K562 (cell line): ENCODE measurements around the gene PBX2. TPM values are rescaled to one million over a fixed set of nuclear protein-coding genes. Genes with fewer than 3 reads are reported as not detected.
A peak's percentile ranks its signal among the peaks of the same experiment; 100 is the strongest.

Source experiments
- ELF1 ChIP-seq: fragments of 200-800 bp; sonication (Bioruptor generic); IDR thresholded peaks from 2 replicates; pipeline ENCODE4 v1.6.1; 2016; ENCODE audit warnings: missing genetic modification characterization, missing compliant biosample characterization
- GATAD2B ChIP-seq: fragments of 450-650 bp; IDR thresholded peaks from 2 replicates; pipeline ENCODE4 v1.6.1; 2017; ENCODE audit warnings: mild to moderate bottlenecking, borderline replicate concordance
- L3MBTL2 ChIP-seq: fragments of 450-650 bp; IDR thresholded peaks from 2 replicates; pipeline ENCODE4 v1.6.1; 2016; ENCODE audit warnings: mild to moderate bottlenecking, moderate library complexity
- MTA1 ChIP-seq: fragments of 450-650 bp; IDR thresholded peaks from 2 replicates; pipeline ENCODE4 v1.6.1; 2017; ENCODE audit warnings: borderline replicate concordance
- POLR3A ChIP-seq: IDR thresholded peaks from 2 replicates; pipeline ENCODE4 v1.6.1; 2011; ENCODE audit warnings: borderline replicate concordance, mild to moderate bottlenecking, moderate library complexity; ENCODE audit not compliant: insufficient read length, insufficient read depth; ENCODE audit errors: extremely low read depth
- SREBF1 ChIP-seq: fragments of 150-350 bp; IDR thresholded peaks from 2 replicates; pipeline ENCODE4 v1.6.1; 2014; ENCODE audit warnings: antibody characterized with exemption, low read depth, low read length, borderline replicate concordance
- ZNF175 ChIP-seq: fragments of 200-800 bp; sonication (Bioruptor generic); IDR thresholded peaks from 2 replicates; pipeline ENCODE4 v1.6.1; 2016; ENCODE audit warnings: low read depth, mild to moderate bottlenecking, missing genetic modification characterization, missing compliant biosample characterization
- ZNF184 ChIP-seq: sonication (generic); formaldehyde crosslinking; IDR thresholded peaks from 2 replicates; pipeline ENCODE4 v1.5.0; 2020; ENCODE audit warnings: missing genetic modification reagents
- polyA plus RNA-seq, 8 experiments: library from polyadenylated mRNA; depleted of rRNA in 4 of 8; stranded (reverse) in 5 of 8; unstranded in 3 of 8; fragments of >200 nt; fragmentation: Nextera tagmentation in 2 of 8; fragmentation: Illumina TruSeq in 1 of 8; extraction: Ambion mirVana in 2 of 8; extraction: Trizol in 1 of 8; gene quantifications; 2 replicates each; pipeline versions ENCODE4 v1.2.1 to v1.2.3, GENCODE V29; 2011 to 2014; ENCODE audit warnings: inconsistent platforms in 1 of 8, missing spikeins in 1 of 8
- total RNA-seq, 7 experiments: library from RNA; depleted of rRNA in 6 of 7; stranded (reverse); fragments of >200 nt in 6 of 7; fragmentation: Illumina TruSeq in 2 of 7; extraction: Trizol in 2 of 7; gene quantifications; 2 replicates each; pipeline versions ENCODE4 v1.2.1 to v1.2.3, GENCODE V29; 2011 to 2021; ENCODE audit warnings: low replicate concordance in 1 of 7
- TF ChIP-seq, protein P1 (sequence below): fragments of 250-450 bp; sonication (Bioruptor Pico); IDR thresholded peaks from 2 replicates; pipeline ENCODE4 v1.8.0; 2021; ENCODE audit warnings: moderate library complexity, mild to moderate bottlenecking, inconsistent platforms
- TF ChIP-seq, protein P2 (sequence below): fragments of 250-450 bp; sonication (Bioruptor Pico); IDR thresholded peaks from 2 replicates; pipeline ENCODE4 v1.5.0; 2022; ENCODE audit warnings: mild to moderate bottlenecking
- TF ChIP-seq, protein P3 (sequence below): fragments of 250-450 bp; sonication (Bioruptor Pico); IDR thresholded peaks from 2 replicates; pipeline ENCODE4 v1.9.0; 2021; ENCODE audit warnings: mild to moderate bottlenecking
- TF ChIP-seq, protein P4 (sequence below): fragments of 450-650 bp; IDR thresholded peaks from 2 replicates; pipeline ENCODE4 v1.6.1; 2016; ENCODE audit warnings: mild to moderate bottlenecking
- TF ChIP-seq, protein P5 (sequence below): fragments of 450-650 bp; IDR thresholded peaks from 2 replicates; pipeline ENCODE4 v1.6.1; 2016; ENCODE audit warnings: low read depth, mild to moderate bottlenecking, moderate library complexity
- TF ChIP-seq, protein P6 (sequence below): fragments of 250-450 bp; sonication (Bioruptor Pico); IDR thresholded peaks from 2 replicates; pipeline ENCODE4 v1.5.0; 2021

PBX2 gene
- total and polyA plus RNA-seq, 9 of the 15 experiments (the other 6 are each of a cell fraction or from before 2014, with no cell fraction given), result 1.9 to 134 (median 62.5) TPM

DNA sequence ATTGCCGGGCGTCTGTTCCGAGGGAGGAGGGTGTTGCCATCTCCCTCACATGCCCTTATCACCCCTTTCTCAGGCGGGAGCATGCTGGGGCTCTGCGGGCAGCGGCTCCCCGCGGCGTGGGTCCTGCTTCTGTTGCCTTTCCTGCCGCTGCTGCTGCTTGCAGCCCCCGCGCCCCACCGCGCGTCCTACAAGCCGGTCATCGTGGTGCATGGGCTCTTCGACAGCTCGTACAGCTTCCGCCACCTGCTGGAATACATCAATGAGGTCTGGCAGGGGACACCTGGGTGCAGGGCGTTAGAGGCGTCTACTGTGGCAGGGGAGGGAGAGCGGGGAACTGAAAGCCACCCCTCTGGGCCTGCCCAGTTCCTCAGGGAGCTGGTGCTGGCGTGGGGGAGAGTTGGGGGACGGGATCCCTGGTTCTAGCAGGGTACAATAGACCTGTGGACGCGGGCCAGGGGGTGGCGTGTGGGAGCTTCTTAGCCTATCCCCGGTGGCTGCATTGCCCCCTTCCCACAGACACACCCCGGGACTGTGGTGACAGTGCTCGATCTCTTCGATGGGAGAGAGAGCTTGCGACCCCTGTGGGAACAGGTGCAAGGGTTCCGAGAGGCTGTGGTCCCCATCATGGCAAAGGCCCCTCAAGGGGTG lies 35.4 kb downstream of the PBX2 start (continued):
- TF ChIP-seq, protein P1, sequence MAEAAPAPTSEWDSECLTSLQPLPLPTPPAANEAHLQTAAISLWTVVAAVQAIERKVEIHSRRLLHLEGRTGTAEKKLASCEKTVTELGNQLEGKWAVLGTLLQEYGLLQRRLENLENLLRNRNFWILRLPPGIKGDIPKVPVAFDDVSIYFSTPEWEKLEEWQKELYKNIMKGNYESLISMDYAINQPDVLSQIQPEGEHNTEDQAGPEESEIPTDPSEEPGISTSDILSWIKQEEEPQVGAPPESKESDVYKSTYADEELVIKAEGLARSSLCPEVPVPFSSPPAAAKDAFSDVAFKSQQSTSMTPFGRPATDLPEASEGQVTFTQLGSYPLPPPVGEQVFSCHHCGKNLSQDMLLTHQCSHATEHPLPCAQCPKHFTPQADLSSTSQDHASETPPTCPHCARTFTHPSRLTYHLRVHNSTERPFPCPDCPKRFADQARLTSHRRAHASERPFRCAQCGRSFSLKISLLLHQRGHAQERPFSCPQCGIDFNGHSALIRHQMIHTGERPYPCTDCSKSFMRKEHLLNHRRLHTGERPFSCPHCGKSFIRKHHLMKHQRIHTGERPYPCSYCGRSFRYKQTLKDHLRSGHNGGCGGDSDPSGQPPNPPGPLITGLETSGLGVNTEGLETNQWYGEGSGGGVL, result no peak
- TF ChIP-seq GATAD2B (no peak), SREBF1 (no peak), POLR3A (no peak), ELF1 (tag) (no peak), ZNF175 (0 out of 2 replicates have a peak, but pooled peaks have one; percentile 26), ZNF184 (CRISPR knock-in tag) (no peak), MTA1 (no peak), L3MBTL2 (peak; percentile 80; the same call in 1 of the 2 replicates)
- TF ChIP-seq, protein P2, sequence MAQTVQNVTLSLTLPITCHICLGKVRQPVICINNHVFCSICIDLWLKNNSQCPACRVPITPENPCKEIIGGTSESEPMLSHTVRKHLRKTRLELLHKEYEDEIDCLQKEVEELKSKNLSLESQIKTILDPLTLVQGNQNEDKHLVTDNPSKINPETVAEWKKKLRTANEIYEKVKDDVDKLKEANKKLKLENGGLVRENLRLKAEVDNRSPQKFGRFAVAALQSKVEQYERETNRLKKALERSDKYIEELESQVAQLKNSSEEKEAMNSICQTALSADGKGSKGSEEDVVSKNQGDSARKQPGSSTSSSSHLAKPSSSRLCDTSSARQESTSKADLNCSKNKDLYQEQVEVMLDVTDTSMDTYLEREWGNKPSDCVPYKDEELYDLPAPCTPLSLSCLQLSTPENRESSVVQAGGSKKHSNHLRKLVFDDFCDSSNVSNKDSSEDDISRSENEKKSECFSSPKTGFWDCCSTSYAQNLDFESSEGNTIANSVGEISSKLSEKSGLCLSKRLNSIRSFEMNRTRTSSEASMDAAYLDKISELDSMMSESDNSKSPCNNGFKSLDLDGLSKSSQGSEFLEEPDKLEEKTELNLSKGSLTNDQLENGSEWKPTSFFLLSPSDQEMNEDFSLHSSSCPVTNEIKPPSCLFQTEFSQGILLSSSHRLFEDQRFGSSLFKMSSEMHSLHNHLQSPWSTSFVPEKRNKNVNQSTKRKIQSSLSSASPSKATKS (CRISPR knock-in tag), result no peak
- TF ChIP-seq, protein P3, sequence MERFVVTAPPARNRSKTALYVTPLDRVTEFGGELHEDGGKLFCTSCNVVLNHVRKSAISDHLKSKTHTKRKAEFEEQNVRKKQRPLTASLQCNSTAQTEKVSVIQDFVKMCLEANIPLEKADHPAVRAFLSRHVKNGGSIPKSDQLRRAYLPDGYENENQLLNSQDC, result no peak
- TF ChIP-seq, protein P4, sequence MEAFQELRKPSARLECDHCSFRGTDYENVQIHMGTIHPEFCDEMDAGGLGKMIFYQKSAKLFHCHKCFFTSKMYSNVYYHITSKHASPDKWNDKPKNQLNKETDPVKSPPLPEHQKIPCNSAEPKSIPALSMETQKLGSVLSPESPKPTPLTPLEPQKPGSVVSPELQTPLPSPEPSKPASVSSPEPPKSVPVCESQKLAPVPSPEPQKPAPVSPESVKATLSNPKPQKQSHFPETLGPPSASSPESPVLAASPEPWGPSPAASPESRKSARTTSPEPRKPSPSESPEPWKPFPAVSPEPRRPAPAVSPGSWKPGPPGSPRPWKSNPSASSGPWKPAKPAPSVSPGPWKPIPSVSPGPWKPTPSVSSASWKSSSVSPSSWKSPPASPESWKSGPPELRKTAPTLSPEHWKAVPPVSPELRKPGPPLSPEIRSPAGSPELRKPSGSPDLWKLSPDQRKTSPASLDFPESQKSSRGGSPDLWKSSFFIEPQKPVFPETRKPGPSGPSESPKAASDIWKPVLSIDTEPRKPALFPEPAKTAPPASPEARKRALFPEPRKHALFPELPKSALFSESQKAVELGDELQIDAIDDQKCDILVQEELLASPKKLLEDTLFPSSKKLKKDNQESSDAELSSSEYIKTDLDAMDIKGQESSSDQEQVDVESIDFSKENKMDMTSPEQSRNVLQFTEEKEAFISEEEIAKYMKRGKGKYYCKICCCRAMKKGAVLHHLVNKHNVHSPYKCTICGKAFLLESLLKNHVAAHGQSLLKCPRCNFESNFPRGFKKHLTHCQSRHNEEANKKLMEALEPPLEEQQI, result no peak
- TF ChIP-seq, protein P5, sequence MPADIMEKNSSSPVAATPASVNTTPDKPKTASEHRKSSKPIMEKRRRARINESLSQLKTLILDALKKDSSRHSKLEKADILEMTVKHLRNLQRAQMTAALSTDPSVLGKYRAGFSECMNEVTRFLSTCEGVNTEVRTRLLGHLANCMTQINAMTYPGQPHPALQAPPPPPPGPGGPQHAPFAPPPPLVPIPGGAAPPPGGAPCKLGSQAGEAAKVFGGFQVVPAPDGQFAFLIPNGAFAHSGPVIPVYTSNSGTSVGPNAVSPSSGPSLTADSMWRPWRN, result no peak
- TF ChIP-seq, protein P6, sequence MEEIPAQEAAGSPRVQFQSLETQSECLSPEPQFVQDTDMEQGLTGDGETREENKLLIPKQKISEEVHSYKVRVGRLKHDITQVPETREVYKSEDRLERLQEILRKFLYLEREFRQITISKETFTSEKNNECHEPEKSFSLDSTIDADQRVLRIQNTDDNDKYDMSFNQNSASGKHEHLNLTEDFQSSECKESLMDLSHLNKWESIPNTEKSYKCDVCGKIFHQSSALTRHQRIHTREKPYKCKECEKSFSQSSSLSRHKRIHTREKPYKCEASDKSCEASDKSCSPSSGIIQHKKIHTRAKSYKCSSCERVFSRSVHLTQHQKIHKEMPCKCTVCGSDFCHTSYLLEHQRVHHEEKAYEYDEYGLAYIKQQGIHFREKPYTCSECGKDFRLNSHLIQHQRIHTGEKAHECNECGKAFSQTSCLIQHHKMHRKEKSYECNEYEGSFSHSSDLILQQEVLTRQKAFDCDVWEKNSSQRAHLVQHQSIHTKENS (CRISPR knock-in tag), result no peak
